UCSD-AML1 (cell line): ENCODE measurements around the gene SLC1A3.

Source experiments
- DNase-seq: peaks from one replicate; lab custom pipeline; 2025; ENCODE audit not compliant: unreplicated experiment; lab: John Stamatoyannopoulos, UW

The SLC1A3 gene

DNA sequence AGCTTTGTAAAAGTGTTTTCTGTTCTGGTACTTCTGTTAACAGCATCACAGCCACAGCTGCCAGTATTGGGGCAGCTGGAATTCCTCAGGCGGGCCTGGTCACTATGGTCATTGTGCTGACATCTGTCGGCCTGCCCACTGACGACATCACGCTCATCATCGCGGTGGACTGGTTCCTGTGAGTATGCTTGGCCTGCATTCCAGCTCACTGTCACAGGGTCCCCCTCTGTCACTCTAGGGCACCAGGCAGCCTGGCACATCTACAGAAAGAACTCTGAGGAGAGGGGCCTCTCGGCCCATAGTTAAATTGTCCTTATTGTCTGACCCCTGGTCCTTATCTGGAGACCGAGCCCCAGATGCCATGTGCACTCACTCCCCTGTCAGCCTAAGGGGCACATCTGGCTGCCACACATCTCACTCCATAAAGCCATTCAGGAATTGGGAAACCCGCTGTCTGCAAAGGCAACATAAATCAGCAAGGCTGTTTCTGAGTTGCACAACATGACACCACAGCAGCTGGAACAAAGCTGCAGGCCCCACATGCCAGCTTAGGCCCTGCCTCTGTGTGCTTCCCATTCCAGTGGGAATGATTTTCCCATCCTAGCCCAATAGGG lies 77.5 kb downstream of the SLC1A3 start:
- DNase-seq, result no peak

DNA sequence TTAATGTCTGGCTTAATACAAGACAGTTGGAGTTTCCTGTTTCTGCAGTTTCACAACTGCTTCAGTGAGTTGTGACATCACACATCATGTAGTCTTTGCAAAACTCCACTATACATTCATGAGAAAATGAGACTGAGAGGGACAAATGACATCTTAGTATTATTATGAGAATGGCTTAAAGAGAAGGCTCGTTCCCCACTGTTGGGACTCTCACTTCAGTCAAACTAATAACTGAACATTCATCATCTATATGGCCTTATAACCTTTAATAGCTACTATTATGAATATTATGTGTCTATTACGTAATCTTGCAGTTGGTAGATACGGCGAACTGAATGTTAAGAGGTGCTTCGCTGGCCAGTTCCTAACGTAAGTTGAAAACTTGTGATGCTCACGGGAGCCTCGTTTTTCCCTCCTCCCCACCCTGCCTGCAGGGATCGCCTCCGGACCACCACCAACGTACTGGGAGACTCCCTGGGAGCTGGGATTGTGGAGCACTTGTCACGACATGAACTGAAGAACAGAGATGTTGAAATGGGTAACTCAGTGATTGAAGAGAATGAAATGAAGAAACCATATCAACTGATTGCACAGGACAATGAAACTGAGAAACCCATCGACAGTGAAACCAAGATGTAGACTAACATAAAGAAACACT lies 79.4 kb downstream of the SLC1A3 start:
- DNase-seq, result no peak

DNA sequence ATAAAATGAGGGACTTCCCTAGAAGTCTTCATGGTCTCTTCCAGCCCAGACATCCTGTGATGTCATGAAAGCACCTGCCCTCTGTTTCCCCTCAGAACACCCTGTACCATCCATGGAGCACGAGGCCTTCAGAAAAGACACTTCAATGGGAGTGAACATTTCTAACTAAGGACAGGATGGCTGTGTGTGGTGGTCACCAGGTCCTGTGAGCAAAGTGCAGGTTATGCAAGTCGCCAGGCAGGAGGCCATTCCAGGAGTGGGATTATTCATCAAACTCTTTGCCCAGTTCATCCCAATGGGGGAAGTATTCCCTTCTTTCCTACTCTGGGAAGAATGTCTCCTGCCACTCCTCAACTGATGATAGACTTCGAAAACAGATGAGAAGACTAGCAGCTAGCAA lies 80.5 kb downstream of the SLC1A3 start:
- no peak for DNase-seq

DNA sequence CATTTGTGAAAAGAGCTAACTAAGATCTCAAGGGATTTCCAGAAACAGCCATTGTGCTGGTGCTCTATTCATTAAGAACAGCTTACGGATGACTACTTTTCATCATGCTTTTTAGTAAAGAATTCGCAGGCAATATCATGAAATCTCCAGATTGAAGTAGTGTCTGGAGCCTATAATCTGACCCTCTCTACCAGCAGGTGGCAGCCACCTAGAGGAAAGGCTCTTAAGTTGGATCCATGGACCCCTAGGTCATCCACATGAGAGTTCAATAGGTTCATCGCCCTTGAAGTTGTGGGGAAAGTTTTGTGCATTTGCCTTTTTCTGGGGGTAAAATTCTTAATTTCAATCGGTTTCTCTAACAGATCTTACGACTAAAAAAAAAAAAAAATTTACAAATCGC lies 82.3 kb downstream of the SLC1A3 start:
- no peak for DNase-seq

DNA sequence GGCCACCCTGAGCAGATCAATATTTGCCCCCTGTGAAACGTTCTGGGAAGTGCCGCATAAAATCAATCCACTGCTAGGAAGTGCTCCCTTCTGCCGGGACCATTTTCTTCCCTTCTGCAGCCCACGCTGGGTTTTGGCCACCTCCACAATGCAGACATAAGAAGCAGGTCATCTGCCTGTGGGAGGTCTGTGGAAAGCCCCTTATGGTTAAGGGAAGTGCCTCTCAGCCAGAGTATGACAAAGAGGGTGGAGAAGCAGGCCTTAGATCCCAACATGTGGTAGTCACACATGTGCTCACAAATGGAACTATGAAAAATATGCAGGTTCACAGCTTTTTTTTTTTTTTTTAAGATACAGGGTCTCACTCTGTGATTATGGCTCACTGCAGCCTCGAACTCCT lies 82.8 kb downstream of the SLC1A3 start:
- DNase-seq, result no peak

DNA sequence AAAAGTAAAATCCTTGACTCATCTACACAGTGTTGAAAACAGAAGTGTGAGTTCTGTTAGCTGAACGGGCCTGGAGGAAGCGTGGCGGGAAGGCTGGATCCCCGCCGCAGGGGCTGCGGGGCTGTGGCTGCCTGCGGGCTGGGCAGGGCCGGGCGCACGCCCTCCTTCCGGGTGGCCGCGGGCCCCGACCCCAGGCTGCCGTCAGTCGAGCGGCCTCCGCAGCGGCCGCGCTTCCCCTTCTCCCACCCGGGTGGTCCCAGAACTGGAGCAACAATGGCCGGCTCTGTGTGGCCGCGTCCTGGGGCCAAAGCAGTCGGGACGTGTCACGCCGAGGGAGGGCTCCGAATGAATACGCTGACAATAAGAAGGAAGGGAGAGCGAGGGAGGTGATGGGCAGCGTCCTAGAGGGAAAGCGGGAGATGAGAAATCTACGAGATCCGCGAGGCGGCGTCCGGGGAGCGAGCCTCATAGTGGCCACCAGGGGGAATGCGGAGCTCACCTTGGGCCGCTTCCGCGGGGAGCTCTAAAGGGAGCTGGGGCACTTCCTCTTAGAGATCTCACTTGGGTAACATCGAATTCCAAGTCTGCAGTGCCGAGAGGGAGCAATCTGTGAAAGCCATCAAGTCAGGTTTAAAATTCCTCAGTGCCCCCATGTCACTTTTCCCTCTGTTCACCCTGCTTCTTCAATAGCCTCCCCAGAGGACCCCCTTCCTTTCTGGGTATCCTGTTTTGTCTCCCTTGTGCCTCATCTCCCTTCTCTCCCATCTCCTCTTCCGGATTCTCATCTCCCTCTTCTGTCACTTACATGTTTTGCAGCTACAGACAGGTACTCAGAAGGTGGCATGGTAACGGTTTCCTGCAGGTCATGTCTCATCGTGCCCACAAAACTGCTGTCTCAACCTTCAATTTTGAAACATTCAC lies 83.9 kb downstream of the SLC1A3 start:
- peak; percentile 68 for DNase-seq

DNA sequence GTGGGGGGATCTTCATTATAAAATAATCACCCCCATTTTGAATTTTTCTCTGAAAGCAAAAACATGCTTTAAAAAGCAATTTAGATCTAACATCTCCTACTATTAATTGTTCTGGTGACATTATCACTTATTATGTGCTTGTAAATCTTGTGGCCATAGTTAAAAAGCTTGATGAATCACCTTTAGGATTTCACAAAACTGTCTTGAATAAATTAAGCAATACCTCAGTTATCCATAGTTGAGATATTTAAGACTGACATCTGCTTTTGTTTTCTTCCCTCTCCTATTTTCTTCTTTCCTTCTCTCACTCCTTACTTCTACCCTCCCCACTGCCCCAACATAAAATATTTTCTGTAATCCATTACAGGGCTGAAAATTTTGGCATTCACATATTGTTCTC lies 84.8 kb downstream of the SLC1A3 start:
- no peak for DNase-seq

DNA sequence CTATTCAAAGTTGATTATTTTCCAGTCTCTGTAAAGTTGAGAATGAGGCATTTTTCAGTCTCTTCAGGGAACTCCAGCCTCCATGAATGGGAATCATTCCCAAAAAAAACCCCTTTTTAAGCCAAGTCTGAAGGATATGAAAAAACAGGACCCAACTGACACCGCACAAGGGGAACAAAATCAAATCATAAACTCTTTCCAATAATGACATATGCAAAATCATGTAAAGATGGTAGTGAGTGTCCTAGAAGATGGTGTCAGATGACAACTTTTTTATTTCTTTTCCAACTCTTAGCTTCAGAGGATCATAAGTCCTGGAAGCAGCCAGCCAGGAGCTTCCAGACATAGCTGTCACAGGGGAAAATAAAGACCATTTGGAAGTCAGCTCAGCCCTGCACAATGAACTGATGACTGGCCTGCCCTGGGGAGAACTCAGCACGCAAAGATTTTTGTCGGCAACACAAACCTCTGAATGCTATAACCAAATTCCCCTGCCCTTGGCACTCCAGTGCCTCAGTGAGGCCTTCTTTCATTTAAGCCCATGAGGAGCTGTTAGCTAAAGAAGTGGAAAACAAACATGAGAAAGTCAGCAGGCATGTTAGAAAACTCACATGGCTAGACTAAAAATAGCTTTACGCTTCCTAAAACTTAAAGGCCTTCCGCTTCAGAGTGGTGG lies 85.4 kb downstream of the SLC1A3 start:
- DNase-seq, result no peak

DNA sequence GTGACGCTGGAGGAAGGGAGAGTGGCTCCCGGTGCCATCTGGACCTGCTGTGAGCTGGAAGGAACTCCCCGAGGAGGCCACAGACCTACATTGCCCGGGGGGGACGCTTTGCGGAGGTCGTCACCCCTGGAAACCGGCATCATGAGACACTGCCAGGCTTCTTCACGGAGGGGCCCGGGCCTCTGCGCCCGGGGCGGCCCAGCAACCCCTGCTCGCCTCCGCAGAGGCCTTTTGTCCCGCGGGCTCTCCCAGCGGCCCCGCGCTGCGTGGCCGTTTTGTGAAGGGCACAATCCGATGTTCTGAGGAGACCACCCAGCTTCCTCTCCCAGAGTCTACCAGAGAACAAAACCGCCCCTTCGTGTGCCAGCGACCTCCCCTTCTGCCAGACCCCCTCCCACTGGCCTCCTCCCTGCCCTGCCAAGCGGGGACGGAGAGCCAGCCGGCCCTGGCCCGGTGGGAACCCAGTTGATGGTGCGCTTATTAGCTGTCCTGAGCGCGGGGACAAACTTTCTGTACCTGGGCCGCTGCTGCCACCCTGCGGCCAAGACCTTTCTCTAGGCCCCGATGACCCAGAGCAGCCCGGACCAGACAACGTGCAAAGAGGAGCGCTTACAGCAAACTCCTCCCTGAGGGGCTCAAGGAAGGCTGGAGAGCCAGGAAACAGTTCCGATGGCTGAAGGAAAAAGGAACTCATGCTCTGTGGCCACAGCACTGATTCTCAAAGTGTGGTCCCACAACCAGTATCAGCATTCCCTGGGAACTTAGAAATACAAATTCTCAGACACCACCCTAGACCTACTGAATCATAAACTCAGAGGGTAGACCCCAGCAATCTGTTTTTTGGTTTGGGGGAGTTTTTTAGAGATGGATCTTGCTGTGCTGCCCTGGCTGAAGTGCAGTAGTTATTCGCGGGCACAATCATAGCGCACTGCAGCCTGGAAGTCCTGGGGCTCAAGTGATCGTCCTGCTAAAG lies 86.7 kb downstream of the SLC1A3 start:
- DNase-seq, result peak; percentile 73

DNA sequence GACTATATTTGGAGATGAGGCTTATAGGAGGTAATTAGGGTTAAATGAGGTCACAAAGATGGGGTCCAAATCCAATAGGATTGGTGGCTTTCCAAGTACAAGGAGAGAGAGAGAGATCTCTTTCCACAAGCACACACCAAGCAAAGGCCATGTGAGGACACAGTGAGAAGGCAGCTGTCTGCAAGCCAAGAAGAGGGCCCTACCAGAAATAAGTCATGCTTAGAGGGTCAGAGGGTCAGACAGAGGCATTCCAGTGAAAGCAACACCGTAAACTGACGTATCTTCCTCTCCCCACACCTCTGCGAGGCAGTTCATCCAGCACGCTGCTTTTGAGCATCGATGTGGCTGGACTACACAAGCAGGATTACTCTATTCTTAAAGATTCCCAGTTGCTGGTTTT lies 87.9 kb downstream of the SLC1A3 start:
- no peak for DNase-seq

DNA sequence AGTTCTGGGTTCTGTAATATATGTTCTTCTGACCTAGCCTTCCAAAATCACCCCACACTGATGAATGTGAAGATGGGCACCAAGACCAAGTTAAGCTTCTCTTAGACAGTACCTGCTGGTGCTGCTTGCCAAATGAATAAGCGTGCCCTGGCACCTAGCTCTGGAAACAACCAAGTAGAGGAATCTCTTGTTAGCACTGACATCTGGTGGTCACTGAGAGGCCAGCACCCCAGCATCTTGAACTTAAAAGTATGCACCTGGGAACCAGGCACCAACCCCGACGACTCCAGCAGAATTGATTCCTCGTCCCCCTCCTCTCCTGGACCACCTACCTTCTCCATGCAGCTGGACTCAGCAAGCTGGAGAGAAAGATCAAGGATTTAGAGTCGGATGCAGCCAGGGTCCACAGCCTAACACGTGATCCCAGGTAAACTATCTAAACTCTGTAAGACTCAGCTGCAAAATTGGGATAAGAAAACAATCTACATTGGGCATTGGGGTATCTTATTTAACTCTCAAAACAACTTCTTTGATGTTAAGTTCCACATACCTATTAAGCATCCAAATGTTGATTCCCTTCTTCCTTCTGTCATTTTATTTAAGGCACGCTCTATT lies 89.8 kb downstream of the SLC1A3 start:
- DNase-seq, result peak; percentile 29

DNA sequence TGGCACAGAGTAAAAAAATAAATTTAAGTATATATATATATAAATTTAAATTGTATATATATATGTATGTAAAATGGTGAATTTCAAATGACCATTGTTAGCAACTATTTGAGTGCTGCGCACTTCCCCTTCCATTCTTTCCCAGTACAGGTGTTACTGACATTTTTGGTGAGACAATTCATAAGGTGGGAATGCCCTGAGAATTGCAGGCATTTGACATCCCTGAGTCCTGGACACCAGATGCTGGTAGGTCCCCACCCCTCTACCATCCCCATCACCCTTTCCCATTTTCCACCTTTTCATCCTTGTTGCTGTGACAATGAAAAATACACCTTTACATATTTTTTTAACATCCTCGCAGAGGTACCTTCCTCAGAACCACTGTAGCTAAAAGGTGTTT lies 91.6 kb downstream of the SLC1A3 start:
- DNase-seq, result no peak

DNA sequence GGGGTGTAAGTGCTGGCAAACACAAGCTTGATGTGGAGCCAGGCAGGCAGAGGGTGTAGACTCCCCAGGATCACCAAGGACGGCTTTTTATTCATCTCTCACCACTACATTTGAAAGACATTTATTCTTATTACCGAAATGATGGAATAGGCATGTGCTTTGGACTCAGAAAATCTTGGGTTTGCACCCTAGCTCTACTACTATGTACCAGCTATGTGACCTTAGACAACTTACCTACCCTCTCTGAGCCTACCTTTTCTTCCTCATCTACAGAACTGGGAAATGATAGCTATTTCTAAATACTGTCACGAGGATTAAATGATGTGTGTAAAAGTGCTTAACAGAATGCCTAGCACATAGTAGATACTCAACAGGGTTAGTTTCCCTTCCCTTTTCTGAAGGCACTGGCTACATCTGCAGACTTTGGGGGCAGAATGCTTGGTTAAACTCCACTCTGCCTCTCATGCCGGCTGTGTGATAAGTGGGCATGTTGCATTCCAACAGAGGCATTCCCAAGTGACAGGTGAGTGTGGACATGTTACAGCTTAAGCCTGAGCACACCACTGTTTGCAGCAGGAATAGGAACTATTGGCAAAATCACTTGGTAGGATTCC lies 94.8 kb downstream of the SLC1A3 start:
- DNase-seq, result no peak

DNA sequence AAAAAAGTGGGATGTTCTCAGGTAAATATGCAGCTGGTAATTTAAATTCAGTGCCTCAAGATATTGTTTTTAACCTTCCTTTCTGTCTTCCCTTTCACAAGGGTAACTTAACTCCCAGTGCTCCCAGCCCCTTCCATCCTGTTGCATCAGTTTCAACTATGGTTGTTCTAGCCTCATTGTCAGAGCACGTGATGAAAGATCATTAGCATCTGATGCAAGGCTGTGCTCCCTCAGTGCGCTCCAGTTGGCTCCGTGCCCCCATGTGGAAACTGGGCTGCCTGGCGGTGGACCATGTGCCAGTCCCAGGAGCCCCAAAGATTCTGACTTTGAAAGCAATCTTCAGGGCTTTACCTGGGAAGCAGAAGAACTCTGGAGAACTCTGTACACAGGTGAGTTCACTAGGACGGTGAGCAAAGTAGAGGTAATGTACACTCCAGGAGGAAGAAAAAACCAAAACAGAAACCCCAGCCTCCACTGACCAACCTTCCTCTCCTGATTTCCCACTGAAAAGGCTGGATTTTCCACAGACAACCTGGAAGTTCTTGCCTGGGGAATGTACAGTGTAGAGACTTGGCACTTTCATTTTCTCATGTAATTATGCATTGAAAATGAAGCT lies 96.9 kb downstream of the SLC1A3 start:
- no peak for DNase-seq

DNA sequence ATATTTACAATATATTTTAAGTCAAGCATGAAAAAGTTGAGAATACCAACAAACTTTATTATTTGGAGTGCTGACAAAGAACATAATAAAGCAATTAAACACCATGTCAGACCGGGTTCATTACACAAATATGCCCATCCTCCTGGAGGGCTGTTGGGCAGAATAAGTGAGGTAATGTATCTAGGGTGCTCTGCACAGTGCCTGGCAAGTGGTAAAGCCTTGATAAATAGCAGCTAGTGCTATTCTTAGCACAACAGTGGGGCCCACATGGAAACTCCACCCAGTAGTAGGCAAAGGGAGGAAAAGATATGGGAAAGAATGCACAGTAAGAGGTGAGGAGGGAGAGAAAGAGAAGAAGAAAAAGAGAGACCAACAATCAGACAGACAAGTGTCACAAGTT lies 97.7 kb downstream of the SLC1A3 start:
- DNase-seq, result no peak

DNA sequence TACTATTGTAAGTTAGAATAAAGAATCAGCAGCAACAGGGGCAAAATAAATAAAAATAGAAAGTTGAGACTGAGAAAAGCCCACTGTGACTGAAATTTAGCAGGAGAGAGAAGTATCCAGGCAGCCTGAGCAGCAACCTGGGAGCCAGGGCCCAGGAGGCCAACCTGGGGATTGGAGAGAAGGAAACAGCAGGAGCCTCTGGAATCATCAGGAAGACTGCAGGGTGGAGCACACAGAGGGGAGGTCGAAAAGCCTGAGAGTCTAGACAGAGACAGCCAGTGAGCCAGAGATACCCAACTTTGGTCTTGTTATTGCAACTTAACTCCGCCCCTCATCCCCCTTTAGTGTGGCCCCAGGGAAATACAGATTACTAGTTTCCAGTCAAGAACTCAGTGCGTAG lies 98.6 kb downstream of the SLC1A3 start:
- DNase-seq, result no peak

DNA sequence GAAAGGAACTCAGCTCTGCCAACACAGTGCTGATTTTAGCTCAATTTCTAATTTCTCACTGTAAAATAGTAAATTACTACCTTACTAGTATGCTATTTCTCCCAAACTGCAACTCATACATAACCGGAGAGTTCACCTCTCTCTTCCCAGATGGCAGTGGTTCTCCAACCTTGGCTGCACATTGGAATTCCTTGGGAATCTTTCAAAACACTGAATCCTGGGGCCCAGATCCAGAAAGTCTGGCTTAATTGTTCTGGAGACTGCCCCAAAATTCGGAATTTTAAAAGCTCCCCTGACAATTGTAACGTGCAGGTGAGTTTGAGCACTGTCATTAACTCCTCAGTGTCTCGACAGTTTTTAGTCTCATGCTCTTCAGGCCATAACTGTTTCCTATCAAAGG lies 100.3 kb downstream of the SLC1A3 start:
- DNase-seq, result no peak

DNA sequence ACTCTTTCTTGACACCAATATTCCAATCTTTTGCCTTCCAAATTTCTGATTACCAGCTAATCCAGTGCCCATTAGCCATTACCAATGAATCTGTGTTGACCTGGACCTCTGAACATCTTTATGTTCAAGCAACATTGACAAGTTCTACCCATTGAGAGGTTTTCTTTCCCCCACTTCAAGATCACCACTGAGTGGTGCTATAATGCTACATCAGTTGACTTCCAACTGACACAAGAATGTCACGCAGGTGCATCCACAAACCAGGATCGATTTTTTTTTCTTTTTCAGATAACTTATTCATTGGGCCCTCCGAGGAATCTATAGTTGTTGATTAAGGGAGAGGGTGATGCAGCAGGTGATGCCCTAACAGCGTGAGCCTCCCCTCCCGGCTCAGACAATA lies 102.6 kb downstream of the SLC1A3 start:
- DNase-seq, result no peak

DNA sequence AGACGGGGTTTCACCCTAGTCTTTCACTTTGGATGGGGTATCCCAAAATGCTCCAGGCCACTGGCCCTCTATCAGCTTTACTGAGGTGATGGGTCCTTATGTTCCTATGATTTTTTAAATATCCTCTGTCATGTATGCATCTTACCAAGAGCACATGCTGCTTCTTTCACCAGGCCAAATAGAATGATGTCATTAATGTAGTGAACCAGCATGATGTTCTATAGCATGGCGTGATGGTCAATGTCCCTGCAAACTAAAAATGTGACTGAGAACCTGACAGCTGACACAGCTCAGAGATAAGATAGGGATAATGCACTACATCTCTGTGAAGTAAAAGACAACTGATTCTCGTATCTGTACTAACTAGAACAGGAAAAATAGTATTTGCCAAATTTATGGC lies 103.6 kb downstream of the SLC1A3 start:
- DNase-seq, result no peak
